ENCODE data around the gene IGDCC3.

IGDCC3 gene

DNA sequence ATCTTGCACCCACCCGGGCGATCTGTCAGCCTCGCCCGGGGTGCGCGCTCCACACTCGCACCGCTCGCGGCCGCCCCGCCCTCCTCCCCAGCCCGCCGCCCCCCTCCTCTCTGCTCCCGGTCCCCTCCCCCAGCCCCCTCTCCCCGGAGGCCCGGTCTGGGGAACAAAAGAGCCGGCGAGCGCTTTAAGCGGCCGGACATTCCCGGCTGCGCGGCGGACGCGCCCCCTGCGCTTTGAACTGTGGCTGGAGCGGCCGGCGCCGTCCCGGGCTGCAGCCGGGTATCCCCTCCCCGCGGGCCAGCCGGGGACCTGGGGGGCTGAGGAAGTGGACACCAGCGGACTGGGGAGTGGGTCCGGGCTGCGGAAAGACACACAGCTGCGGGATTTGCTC, at the start of gene IGDCC3:
Gene IGDCC3, minus strand, starts transcription at position 27 of the 391 bp plus-strand sequence. CDS start 214 bp downstream, outside the sequence.
- DNase-seq, result no peak
- in situ Hi-C loops (cut with HindIII; ENCODE audit: low pct_ligation_motif_present, low pct_unique_long_range_greater_than_20kb, low sequenced_read_pairs), result no loop called here

GRCh38 chr15:65426216-65426853, 48.5 kb upstream of the IGDCC3 start:
- in situ Hi-C loops (cut with HindIII; ENCODE audit: low pct_ligation_motif_present, low pct_unique_long_range_greater_than_20kb, low sequenced_read_pairs), result no loop called here
- no peak for DNase-seq

GRCh38 chr15:65424683-65425082, 46.9 kb upstream of the IGDCC3 start:
- DNase-seq, result no peak
- in situ Hi-C loops (cut with HindIII; ENCODE audit: low pct_ligation_motif_present, low pct_unique_long_range_greater_than_20kb, low sequenced_read_pairs), result no loop called here

- no peak for DNase-seq
- in situ Hi-C loops (cut with HindIII; ENCODE audit: low pct_ligation_motif_present, low pct_unique_long_range_greater_than_20kb, low sequenced_read_pairs), result no loop called here
These were observed 46.3 kb upstream of the IGDCC3 start for GRCh38 chr15:65423976-65424679.

GRCh38 chr15:65423150-65423975, 45.6 kb upstream of the IGDCC3 start:
- in situ Hi-C loops (cut with HindIII; ENCODE audit: low pct_ligation_motif_present, low pct_unique_long_range_greater_than_20kb, low sequenced_read_pairs), result no loop called here
- no peak for DNase-seq

DNA sequence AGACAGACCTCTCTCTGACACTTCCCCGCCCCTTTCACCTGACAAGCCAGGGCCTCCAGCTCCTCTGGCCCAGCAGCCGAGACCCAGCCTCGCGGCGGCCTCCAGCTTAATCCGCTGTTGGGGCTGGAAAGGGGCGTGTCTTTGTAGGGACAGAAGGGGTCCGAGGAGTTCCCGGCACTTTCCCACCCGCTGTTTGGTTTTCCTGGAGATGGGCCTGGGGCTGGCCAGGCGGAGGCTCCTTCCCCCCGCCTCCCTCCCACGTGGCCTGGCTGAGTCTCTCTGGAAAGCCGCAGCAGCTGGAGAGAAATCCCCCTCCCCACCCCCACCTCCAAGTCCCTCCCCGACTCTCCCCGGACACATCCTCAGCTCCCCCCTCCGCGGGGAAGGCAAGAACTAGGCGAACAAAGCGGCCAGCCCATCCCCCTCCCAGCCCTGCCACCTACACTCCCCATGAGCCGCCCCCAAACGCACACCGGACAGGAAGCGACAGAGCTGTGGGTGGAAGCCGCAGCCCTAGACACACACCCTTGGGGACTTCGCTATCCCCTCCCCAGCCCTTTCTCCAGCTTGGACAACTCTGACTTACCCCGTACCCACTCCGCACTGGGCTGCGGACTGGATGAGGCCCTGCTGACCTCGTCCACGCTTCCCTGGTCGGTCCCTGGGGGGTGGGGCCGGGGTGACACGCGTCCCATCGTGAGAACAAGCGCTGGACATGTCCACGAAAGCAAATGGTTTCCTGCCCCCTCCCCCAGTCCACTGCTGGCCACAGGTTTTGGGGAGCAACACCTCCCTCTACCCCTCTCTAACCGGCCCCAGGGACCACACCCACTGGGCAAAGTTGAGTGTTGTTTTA, 43.8 kb upstream of the IGDCC3 start:
- no peak for DNase-seq
- in situ Hi-C loops (cut with HindIII; ENCODE audit: low pct_ligation_motif_present, low pct_unique_long_range_greater_than_20kb, low sequenced_read_pairs), result no loop called here

GRCh38 chr15:65420975-65421359, 43.2 kb upstream of the IGDCC3 start:
- in situ Hi-C loops (cut with HindIII; ENCODE audit: low pct_ligation_motif_present, low pct_unique_long_range_greater_than_20kb, low sequenced_read_pairs), result no loop called here
- no peak for DNase-seq

DNA sequence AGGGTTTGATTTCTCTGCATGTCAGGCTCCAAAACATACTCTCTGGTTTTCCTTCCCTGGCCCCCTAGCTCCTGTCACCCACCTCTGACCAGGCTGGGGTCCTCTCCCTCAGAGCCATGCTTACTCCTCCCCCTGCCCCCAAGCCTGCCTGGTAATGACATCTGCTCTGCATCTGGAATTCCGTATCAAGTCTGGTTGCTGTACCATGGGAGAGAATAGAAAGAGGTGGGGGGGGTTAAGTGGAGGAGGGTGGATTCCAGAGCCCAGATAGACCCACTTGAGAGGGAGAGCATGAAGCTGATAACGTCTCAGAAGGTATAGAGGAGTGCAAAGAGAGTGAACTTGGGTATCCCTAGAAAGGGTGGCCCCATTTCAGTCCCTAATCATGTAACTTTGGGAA, 40.8 kb upstream of the IGDCC3 start:
- in situ Hi-C loops (cut with HindIII; ENCODE audit: low pct_ligation_motif_present, low pct_unique_long_range_greater_than_20kb, low sequenced_read_pairs), result no loop called here
- DNase-seq, result no peak

GRCh38 chr15:65416845-65417416, 39.1 kb upstream of the IGDCC3 start:
- no peak for DNase-seq
- in situ Hi-C loops (cut with HindIII; ENCODE audit: low pct_ligation_motif_present, low pct_unique_long_range_greater_than_20kb, low sequenced_read_pairs), result no loop called here

DNA sequence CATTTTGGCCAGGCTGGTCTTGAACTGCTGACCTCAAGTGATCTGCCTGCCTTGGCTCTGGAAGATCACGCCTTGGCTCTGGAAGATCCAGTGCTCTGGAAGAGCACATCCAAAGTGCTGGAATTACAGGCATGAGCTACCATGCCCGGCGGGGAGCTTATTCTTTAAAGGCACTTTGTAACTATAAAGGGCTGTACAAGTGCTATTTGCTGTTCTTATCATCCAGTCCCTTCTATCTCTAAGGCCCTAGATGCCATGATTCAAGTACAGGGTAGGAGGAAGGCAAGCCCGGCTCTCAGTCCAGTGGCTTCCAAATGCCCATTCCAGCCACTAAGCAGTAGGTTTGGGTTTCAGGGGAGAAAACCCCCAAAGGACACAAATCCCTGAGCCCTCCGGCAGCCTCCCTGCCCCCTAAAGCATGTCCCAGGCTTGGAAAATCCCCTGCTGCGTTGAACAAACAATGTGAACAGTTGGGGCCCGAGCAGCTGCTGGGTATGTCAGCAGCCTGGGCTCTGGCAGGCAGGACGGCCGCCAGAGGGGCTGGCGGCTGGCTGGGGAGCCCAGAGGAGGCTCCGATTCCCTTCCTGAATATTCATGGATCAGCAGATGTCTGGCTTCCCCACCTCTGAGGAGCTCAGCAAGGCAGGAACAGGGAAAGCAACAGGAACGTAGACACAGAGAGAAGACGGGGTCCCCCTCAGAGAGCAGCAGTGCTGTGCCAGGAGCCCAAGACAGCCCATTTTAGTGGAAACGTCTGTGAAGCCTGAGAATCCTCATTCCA, 37.2 kb upstream of the IGDCC3 start:
- in situ Hi-C loops (cut with HindIII; ENCODE audit: low pct_ligation_motif_present, low pct_unique_long_range_greater_than_20kb, low sequenced_read_pairs), result no loop called here
- DNase-seq, result no peak

- DNase-seq, result no peak
- in situ Hi-C loops (cut with HindIII; ENCODE audit: low pct_ligation_motif_present, low pct_unique_long_range_greater_than_20kb, low sequenced_read_pairs), result no loop called here
These were observed 36.0 kb upstream of the IGDCC3 start for GRCh38 chr15:65413760-65414144.

GRCh38 chr15:65413051-65413759, 35.4 kb upstream of the IGDCC3 start:
- in situ Hi-C loops (cut with HindIII; ENCODE audit: low pct_ligation_motif_present, low pct_unique_long_range_greater_than_20kb, low sequenced_read_pairs), result no loop called here
- DNase-seq, result no peak

DNA sequence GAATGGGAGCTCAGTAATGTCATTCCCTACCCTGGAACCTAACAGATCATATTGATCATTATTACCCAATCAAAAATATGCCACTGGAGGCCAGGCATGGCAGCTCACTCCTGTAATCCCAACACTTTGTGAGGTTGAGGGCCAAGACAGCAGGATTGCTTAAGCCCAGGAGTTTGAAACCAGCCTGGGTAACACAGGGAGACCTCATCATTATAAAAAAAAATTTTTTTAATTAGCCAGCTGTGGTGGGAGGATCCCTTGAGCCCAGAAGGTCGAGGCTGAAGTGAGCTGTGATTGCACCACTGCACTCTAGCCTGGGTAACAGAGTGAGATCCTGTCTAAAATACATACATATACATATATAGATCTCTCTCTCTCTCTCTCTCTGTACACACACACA, 34.8 kb upstream of the IGDCC3 start:
- DNase-seq, result no peak
- in situ Hi-C loops (cut with HindIII; ENCODE audit: low pct_ligation_motif_present, low pct_unique_long_range_greater_than_20kb, low sequenced_read_pairs), result no loop called here

DNA sequence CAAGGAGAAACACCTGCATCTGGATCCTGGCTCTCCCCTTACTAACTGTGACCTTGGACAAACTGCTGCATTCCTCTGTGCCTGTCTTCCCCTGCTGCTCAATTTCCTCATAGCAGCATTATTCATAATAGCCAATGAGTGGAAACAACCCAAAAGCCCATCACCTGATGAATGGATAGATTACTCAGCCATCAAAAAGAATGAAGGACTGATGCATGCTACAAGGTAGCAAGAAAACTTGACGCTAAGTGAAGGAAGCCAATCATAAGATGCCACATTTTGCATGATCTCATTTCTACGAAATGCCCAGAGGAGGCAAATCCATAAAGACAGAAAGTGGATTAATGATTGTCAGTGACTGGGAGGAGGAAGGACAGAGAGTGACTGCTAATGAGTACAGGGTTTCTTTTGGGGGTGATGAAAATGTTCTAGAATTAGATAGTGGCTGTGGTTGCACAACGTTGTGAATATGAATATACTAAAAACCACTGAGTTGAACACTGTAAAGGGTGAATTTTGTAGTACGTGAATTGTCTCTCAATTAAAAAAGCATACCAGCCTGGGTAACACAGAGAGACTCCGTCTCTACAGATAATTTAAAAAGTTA, 33.8 kb upstream of the IGDCC3 start:
- in situ Hi-C loops (cut with HindIII; ENCODE audit: low pct_ligation_motif_present, low pct_unique_long_range_greater_than_20kb, low sequenced_read_pairs), result no loop called here
- DNase-seq, result peak; percentile 84

- DNase-seq, result no peak
- in situ Hi-C loops (cut with HindIII; ENCODE audit: low pct_ligation_motif_present, low pct_unique_long_range_greater_than_20kb, low sequenced_read_pairs), result no loop called here
These were observed 33.2 kb upstream of the IGDCC3 start for GRCh38 chr15:65410972-65411371.

- in situ Hi-C loops (cut with HindIII; ENCODE audit: low pct_ligation_motif_present, low pct_unique_long_range_greater_than_20kb, low sequenced_read_pairs), result no loop called here
- no peak for DNase-seq
These were observed 32.2 kb upstream of the IGDCC3 start for GRCh38 chr15:65410036-65410435.

Data from ACHN (cell line).